ENCODE data around the gene GMIP.

GMIP gene

GRCh38 chr19:19654441-19654840 is 11.0 kb upstream of the GMIP start:
- Histone ChIP-seq H3K4me1 (no peaks in the 10 kb centered on the region), H3K79me2 (peaks cover 2% of the 10 kb centered on the region), H3K4me3 (ENCODE audit: low read depth, low read length) (no peak overlapping the region), H3K9me3 (ENCODE audit: control insufficient read depth, low read length) (no peaks in the 10 kb centered on the region), H3K36me3 (ENCODE audit: control insufficient read depth, insufficient read depth, low read length) (no peaks in the 10 kb centered on the region), H2AFZ (no peak overlapping the region), H3K4me2 (ENCODE audit: low read length) (no peak overlapping the region), H3K9ac (no peak overlapping the region), H3K27me3 (ENCODE audit: control insufficient read depth, insufficient read depth, low read length) (no peaks in the 10 kb centered on the region), H3K27ac (no peak overlapping the region)
- TF ChIP-seq CTCF (IDR thresholded peaks at IDR 0.05) = no peak

- TF ChIP-seq CTCF (IDR thresholded peaks at IDR 0.05) = no peak
- Histone ChIP-seq H3K27ac (no peak overlapping the region), H3K9ac (no peak overlapping the region), H3K4me1 (no peaks in the 10 kb centered on the region), H3K79me2 (peaks cover 2% of the 10 kb centered on the region), H3K4me2 (ENCODE audit: low read length) (no peak overlapping the region), H2AFZ (no peak overlapping the region), H3K36me3 (ENCODE audit: control insufficient read depth, insufficient read depth, low read length) (no peaks in the 10 kb centered on the region), H3K9me3 (ENCODE audit: control insufficient read depth, low read length) (no peaks in the 10 kb centered on the region), H3K4me3 (ENCODE audit: low read depth, low read length) (no peak overlapping the region), H3K27me3 (ENCODE audit: control insufficient read depth, insufficient read depth, low read length) (no peaks in the 10 kb centered on the region)
Observed at GRCh38 chr19:19653597-19654147, 10.2 kb upstream of the GMIP start.

GRCh38 chr19:19652482-19653295 is 9.2 kb upstream of the GMIP start:
- H3K4me2 ChIP-seq (ENCODE audit: low read length) = no peak overlapping the region
- H3K36me3 ChIP-seq (ENCODE audit: control insufficient read depth, insufficient read depth, low read length) = no peaks in the 10 kb centered on the region
- no peaks in the 10 kb centered on the region for H3K4me1 ChIP-seq
- no peak overlapping the region for H3K4me3 ChIP-seq (ENCODE audit: low read depth, low read length)
- no peak overlapping the region for H2AFZ ChIP-seq
- TF ChIP-seq CTCF (IDR thresholded peaks at IDR 0.05) = no peak
- H3K27me3 ChIP-seq (ENCODE audit: control insufficient read depth, insufficient read depth, low read length) = no peaks in the 10 kb centered on the region
- H3K9me3 ChIP-seq (ENCODE audit: control insufficient read depth, low read length) = no peaks in the 10 kb centered on the region
- no peak overlapping the region for H3K27ac ChIP-seq
- H3K79me2 ChIP-seq = peaks cover 2% of the 10 kb centered on the region
- no peak overlapping the region for H3K9ac ChIP-seq

- Histone ChIP-seq H3K27ac (no peak overlapping the region), H3K4me3 (ENCODE audit: low read depth, low read length) (no peak overlapping the region), H3K9me3 (ENCODE audit: control insufficient read depth, low read length) (no peaks in the 10 kb centered on the region), H3K79me2 (peaks cover 2% of the 10 kb centered on the region), H3K4me2 (ENCODE audit: low read length) (no peak overlapping the region), H3K27me3 (ENCODE audit: control insufficient read depth, insufficient read depth, low read length) (no peaks in the 10 kb centered on the region), H3K9ac (no peak overlapping the region), H2AFZ (no peak overlapping the region), H3K36me3 (ENCODE audit: control insufficient read depth, insufficient read depth, low read length) (no peaks in the 10 kb centered on the region), H3K4me1 (no peaks in the 10 kb centered on the region)
- TF ChIP-seq CTCF (IDR thresholded peaks at IDR 0.05) = no peak
Observed at GRCh38 chr19:19651076-19651475, 7.6 kb upstream of the GMIP start.

GRCh38 chr19:19650331-19650730 is 6.9 kb upstream of the GMIP start:
- no peak overlapping the region for H3K27ac ChIP-seq

More at GRCh38 chr19:19650331-19650730, 6.9 kb upstream of the GMIP start:
- H3K36me3 ChIP-seq (ENCODE audit: control insufficient read depth, insufficient read depth, low read length) = no peaks in the 10 kb centered on the region
- H3K9me3 ChIP-seq (ENCODE audit: control insufficient read depth, low read length) = no peaks in the 10 kb centered on the region
- H3K79me2 ChIP-seq = peaks cover 2% of the 10 kb centered on the region
- H3K4me1 ChIP-seq = no peaks in the 10 kb centered on the region
- H3K4me3 ChIP-seq (ENCODE audit: low read depth, low read length) = no peak overlapping the region
- no peak overlapping the region for H3K9ac ChIP-seq
- H3K4me2 ChIP-seq (ENCODE audit: low read length) = no peak overlapping the region
- H3K27me3 ChIP-seq (ENCODE audit: control insufficient read depth, insufficient read depth, low read length) = no peaks in the 10 kb centered on the region
- no peak overlapping the region for H2AFZ ChIP-seq
- TF ChIP-seq CTCF (IDR thresholded peaks at IDR 0.05) = no peak

Measured in parathyroid adenoma (tissue), 2 donors.